Transverse colon (tissue), 4 donors: Measurements from ENCODE around the gene CDON. TPM values are rescaled to one million over a fixed set of nuclear protein-coding genes. Genes with fewer than 3 reads are reported as not detected.

Source experiments
- DNase-seq: peaks from one replicate; pipeline ENCODE4 v3.0.0-alpha.2; 2019
- H3K27ac ChIP-seq, 4 donors: fragments of 200-600 bp; sonication (generic); 2 replicates each; pipeline ENCODE4 v1.5.1; 2016 to 2018; ENCODE audit warnings: inconsistent platforms in 4 of 4
- H3K27me3 ChIP-seq: fragments of 200-600 bp; sonication (generic); 2 replicates; pipeline ENCODE4 v1.5.1; 2017; ENCODE audit warnings: inconsistent platforms
- H3K36me3 ChIP-seq, 4 donors: fragments of 200-600 bp; sonication (generic); 2 replicates each; pipeline ENCODE4 v1.5.1; 2017 to 2019; ENCODE audit warnings: inconsistent platforms in 4 of 4
- H3K4me1 ChIP-seq, 4 donors: fragments of 200-600 bp; sonication (generic); 2 replicates each; pipeline ENCODE4 v1.5.1; 2017 to 2020; ENCODE audit warnings: inconsistent platforms in 4 of 4
- H3K4me3 ChIP-seq, 4 donors: fragments of 200-600 bp; sonication (generic); 1 replicate in 1 of 4; 2 replicates in 3 of 4; pipeline versions ENCODE4 v1.5.1 to v1.6.1; 2017 to 2019; ENCODE audit warnings: inconsistent platforms in 4 of 4
- H3K9me3 ChIP-seq, 2 donors: fragments of 200-600 bp; sonication (generic); 2 replicates each; pipeline ENCODE4 v1.5.1; 2017 to 2019; ENCODE audit warnings: inconsistent platforms in 2 of 2
- EP300 ChIP-seq: sonication (generic); formaldehyde crosslinking; IDR thresholded peaks from one replicate; pipeline ENCODE4 v1.6.1; 2017; ENCODE audit warnings: antibody characterized with exemption, low read depth
- POLR2A ChIP-seq: fragments of 450-650 bp; IDR thresholded peaks from one replicate; pipeline ENCODE4 v1.6.1; 2016; ENCODE audit warnings: antibody characterized with exemption, mild to moderate bottlenecking, moderate library complexity
- POLR2AphosphoS5 ChIP-seq, 3 donors: sonication (generic); formaldehyde crosslinking; IDR thresholded peaks; one replicate each; pipeline ENCODE4 v1.6.1; 2016; ENCODE audit warnings: antibody characterized with exemption in 3 of 3
- WGBS, 2 donors: methylation state at CpG; one replicate each; pipeline ENCODE4 v1.1.5; 2018; ENCODE audit warnings: low coverage in 1 of 2; 5-methylcytosine and 5-hydroxymethylcytosine counted together
- in situ Hi-C, 4 donors: fragments of 200-750 bp; cut with MboI; loops; one replicate each; pipeline versions ENCODE4 v1.15.0 to v1.15.1; 2017; ENCODE audit warnings: low sequenced_read_pairs in 3 of 4, low pct_ligation_motif_present in 1 of 4, low pct_unique_long_range_greater_than_20kb in 1 of 4
- intact Hi-C: fragments of 100-400 bp; cut with DNase I; formaldehyde crosslinking; loops from one replicate; pipeline ENCODE4 v1.15.1; 2023; ENCODE audit warnings: low total_unique reads
- total RNA-seq, 4 donors: library from RNA; depleted of rRNA; stranded (reverse); fragments of >200 nt; gene quantifications; one replicate each; pipeline ENCODE4 v1.1.0, GENCODE V29; 2016
- TF ChIP-seq, protein P1 (sequence below), 5 experiments: fragments of 200-600 bp in 3 of 5; fragments of 450-650 bp in 2 of 5; sonication (generic) in 3 of 5; IDR thresholded peaks; 1 replicate in 2 of 5; 2 replicates in 3 of 5; pipeline ENCODE4 v1.5.1; 2016 to 2017; ENCODE audit warnings: antibody characterized with exemption in 5 of 5, inconsistent platforms in 3 of 5, mild to moderate bottlenecking in 2 of 5, moderate library complexity in 1 of 5

Gene CDON
- total RNA-seq, 4 donors from 2014 or later = 7.6 to 31.0 (median 9.9) TPM

DNA sequence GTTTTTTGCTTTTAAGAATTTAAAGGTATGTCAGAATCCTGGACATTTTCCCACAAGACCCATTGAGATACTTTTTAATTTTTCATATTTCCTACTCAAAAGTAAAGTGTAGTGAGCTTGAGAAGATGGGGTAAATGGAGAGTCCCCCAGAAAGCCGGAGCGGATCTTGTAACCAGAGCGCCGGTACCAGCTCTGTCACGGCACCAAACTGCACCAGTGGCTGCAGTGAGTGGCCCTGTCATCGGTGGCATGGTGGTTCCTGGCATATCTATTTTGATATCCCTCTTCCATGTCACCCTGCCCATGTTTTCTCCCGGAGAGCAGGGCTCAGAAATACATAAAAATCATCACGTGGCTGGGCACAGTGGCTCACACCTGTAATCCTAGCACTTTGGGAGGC lies 139.0 kb downstream of the CDON start:
- in situ Hi-C loops (loop anchor here (5.0 to 10.0 kb wide), 3 partner anchors 271 to 279 kb away; no protein-coding TSS in a partner anchor), intact Hi-C loops (loop anchor here (2.0 kb wide), 1 partner anchor 269 kb away; no protein-coding TSS in a partner anchor)
- no peaks in the 10 kb centered on the region for H3K36me3 ChIP-seq
- no peak overlapping the region for H3K27ac ChIP-seq
- no peak for DNase-seq
- peaks cover 0 to 18% (median 4%) of the 10 kb centered on the region in 4 donors for H3K4me1 ChIP-seq
- no peaks in the 10 kb centered on the region for H3K9me3 ChIP-seq
- TF ChIP-seq, protein P1, sequence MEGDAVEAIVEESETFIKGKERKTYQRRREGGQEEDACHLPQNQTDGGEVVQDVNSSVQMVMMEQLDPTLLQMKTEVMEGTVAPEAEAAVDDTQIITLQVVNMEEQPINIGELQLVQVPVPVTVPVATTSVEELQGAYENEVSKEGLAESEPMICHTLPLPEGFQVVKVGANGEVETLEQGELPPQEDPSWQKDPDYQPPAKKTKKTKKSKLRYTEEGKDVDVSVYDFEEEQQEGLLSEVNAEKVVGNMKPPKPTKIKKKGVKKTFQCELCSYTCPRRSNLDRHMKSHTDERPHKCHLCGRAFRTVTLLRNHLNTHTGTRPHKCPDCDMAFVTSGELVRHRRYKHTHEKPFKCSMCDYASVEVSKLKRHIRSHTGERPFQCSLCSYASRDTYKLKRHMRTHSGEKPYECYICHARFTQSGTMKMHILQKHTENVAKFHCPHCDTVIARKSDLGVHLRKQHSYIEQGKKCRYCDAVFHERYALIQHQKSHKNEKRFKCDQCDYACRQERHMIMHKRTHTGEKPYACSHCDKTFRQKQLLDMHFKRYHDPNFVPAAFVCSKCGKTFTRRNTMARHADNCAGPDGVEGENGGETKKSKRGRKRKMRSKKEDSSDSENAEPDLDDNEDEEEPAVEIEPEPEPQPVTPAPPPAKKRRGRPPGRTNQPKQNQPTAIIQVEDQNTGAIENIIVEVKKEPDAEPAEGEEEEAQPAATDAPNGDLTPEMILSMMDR (IDR thresholded peaks at IDR 0.05) = no peak
- TF ChIP-seq POLR2A (no peak), POLR2AphosphoS5 (IDR thresholded peaks at IDR 0.05) (no peak), EP300 (no peak)
- 87 to 98% methylated on average over 5 to 8 of the region's 8 CpGs for WGBS, 2 donors
- peaks cover 17% of the 10 kb centered on the region for H3K27me3 ChIP-seq
- no peak overlapping the region for H3K4me3 ChIP-seq

DNA sequence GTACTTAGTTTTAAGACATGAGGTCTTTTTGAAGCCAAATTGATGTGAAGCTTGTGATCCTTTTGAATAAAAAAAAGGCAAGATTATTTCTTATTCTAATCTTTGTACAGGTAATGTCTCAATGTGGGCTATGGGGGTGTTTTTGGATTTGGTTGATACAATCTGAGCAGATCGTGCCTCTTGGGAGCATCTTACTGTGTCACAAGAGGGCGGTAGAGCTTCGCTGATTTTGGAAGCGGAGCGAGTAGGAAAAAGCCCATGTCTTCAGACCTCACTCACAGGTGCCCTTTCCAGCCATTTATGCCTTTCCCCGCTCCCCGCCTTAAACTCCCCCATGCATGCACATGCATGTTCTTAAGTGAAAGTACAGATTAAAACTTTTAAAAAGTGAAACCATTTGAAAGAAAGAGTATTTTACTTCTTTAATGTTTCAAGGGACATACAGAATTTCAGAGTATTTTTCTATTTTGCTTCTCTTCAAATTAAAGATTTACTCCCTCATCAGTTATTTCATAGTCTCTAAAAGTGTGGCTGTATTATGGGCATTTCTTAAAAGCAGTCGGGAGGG lies 139.6 kb downstream of the CDON start:
- H3K4me3 ChIP-seq = no peak overlapping the region
- peaks cover 20% of the 10 kb centered on the region for H3K27me3 ChIP-seq
- H3K27ac ChIP-seq = no peak overlapping the region
- no peaks in the 10 kb centered on the region for H3K36me3 ChIP-seq
- 6 to 13% methylated on average over 8 of the region's 8 CpGs for whole genome bisulfite sequencing, 2 donors
- DNase-seq = peak; percentile 68
- H3K9me3 ChIP-seq = no peaks in the 10 kb centered on the region
- in situ Hi-C loops = loop anchor here (5.0 to 10.0 kb wide), 3 partner anchors 272 to 279 kb away; no protein-coding TSS in a partner anchor
- peaks cover 0 to 18% (median 4%) of the 10 kb centered on the region in 4 donors for H3K4me1 ChIP-seq
- TF ChIP-seq, protein P1 (IDR thresholded peaks at IDR 0.05) = peak; percentile 68 to 79 (median 76)
- no peak for TF ChIP-seq POLR2AphosphoS5 (IDR thresholded peaks at IDR 0.05)
- intact Hi-C loops = loop anchor here (2.0 kb wide), 1 partner anchor 270 kb away; no protein-coding TSS in a partner anchor

DNA sequence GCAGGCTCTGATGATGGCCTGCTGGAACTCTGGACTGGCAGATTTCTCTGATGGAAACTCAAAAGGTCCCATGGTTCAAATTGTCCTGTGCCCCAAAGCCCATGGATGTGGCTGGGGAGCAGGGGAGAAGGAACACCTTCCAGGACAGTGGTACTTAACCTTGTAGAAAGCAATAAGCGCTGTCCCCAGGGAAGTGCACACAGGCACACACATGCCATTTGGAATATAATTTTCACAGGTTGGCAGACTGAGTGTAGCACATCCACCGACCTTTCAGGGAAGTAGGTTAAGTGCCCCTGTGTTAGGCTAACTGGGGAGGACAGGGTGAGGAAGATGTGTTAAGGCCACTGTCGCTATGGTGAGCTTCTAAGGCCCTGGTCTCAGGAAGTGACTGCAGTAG lies 140.5 kb downstream of the CDON start:
- H3K27me3 ChIP-seq = peaks cover 15% of the 10 kb centered on the region
- DNase-seq = no peak
- H3K9me3 ChIP-seq = no peaks in the 10 kb centered on the region
- H3K27ac ChIP-seq = no peak overlapping the region
- H3K4me1 ChIP-seq = peaks cover 0 to 24% (median 5%) of the 10 kb centered on the region in 4 donors
- intact Hi-C loops (loop anchor here (2.0 kb wide), 1 partner anchor 271 kb away; no protein-coding TSS in a partner anchor), in situ Hi-C loops (loop anchor here (5.0 to 10.0 kb wide), 3 partner anchors 273 to 280 kb away; no protein-coding TSS in a partner anchor)
- H3K4me3 ChIP-seq = no peak overlapping the region
- TF ChIP-seq POLR2A (no peak), POLR2AphosphoS5 (IDR thresholded peaks at IDR 0.05) (no peak), EP300 (no peak)
- TF ChIP-seq, protein P1 (IDR thresholded peaks at IDR 0.05) = no peak
- H3K36me3 ChIP-seq = no peaks in the 10 kb centered on the region
- 84% methylated on average over 3 of the region's 3 CpGs; no CpG with 5 or more reads in 1 of the 2 donors for WGBS, 2 donors

DNA sequence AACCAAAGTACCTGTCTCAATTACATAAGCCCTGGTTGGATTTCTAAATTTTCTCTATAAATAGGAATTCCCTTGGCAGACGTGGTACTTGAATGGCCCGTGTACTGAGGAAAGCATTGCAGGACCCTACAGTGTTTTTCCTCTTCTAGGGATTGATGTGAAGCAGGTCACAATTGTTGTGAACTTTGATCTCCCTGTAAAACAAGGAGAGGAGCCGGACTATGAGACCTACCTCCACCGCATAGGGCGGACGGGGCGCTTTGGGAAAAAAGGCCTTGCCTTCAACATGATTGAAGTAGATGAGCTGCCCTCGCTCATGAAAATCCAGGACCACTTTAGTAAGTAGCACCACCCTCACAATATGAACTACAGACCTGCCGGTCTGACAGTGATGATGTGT lies 141.6 kb downstream of the CDON start:
- H3K9me3 ChIP-seq = no peaks in the 10 kb centered on the region
- no peak overlapping the region for H3K4me3 ChIP-seq
- H3K27me3 ChIP-seq = peaks cover 10% of the 10 kb centered on the region
- H3K4me1 ChIP-seq = peaks cover 0 to 32% (median 10%) of the 10 kb centered on the region in 4 donors
- intact Hi-C loops (no loop called here), in situ Hi-C loops (loop anchor here (5.0 to 10.0 kb wide), 3 partner anchors 274 to 281 kb away; no protein-coding TSS in a partner anchor)
- peak; percentile 28 for DNase-seq
- TF ChIP-seq POLR2AphosphoS5 (IDR thresholded peaks at IDR 0.05) = no peak
- no peak for TF ChIP-seq POLR2A
- no peak for TF ChIP-seq EP300
- TF ChIP-seq, protein P1 (IDR thresholded peaks at IDR 0.05) = no peak
- WGBS, 2 donors = 71 to 73% methylated on average over 5 to 9 of the region's 9 CpGs
- H3K27ac ChIP-seq = no peak overlapping the region
- no peaks in the 10 kb centered on the region for H3K36me3 ChIP-seq
